Body of pancreas (tissue), 4 donors: ENCODE data around the gene FAM222A.

Experiments
- CTCF ChIP-seq, 7 experiments: fragments of 450-650 bp in 4 of 7; fragments of 200-600 bp in 3 of 7; sonication (generic) in 3 of 7; IDR thresholded peaks; one replicate each; pipeline ENCODE4 v1.5.1; 2016 to 2019; ENCODE audit warnings: antibody characterized with exemption in 7 of 7
- POLR2A ChIP-seq, 3 donors: fragments of 450-650 bp; IDR thresholded peaks; one replicate each; pipeline ENCODE4 v1.6.1; 2016; ENCODE audit warnings: antibody characterized with exemption in 3 of 3, mild to moderate bottlenecking in 2 of 3

GRCh38 chr12:109792992-109793391 is 79.4 kb downstream of the FAM222A start:
- TF ChIP-seq CTCF (IDR thresholded peaks at IDR 0.05) = no peak
- TF ChIP-seq POLR2A (IDR thresholded peaks at IDR 0.05) = no peak
